Stimulated activated effector memory CD8-positive, alpha-beta T cell treated with anti-CD3 and anti-CD28 coated beads, Interleukin-12 subunit alpha, Interleukin-12 subunit beta, amount 100 ng/mL, for 72 hours (primary cell): ENCODE results near the gene TOMM40.
"Not testable (repeated sequence)": the region's sequence is repeated elsewhere in the genome, so short reads cannot be mapped to it uniquely, and the experiment has no call there.

ENCODE experiments used
- ATAC-seq: fragments of 150-1000 bp; cut with Tn5 transposase; 2 replicates; pipeline ENCODE4 v1.10.0; 2021
- DNase-seq, 2 donors: peaks; one replicate each; pipeline ENCODE4 v3.0.0; 2021 to 2022; ENCODE audit warnings: low spot score in 2 of 2
- H3K27ac Mint-ChIP-seq: one replicate; pipeline ENCODE4 v1.8.0; 2022; ENCODE audit warnings: mild to moderate bottlenecking, mixed read lengths
- H3K36me3 Mint-ChIP-seq: one replicate; pipeline ENCODE4 v1.8.0; 2022; ENCODE audit warnings: mild to moderate bottlenecking, mixed read lengths
- H3K4me1 Mint-ChIP-seq: one replicate; pipeline ENCODE4 v1.8.0; 2022; ENCODE audit warnings: mixed read lengths
- H3K4me3 Mint-ChIP-seq: one replicate; pipeline ENCODE4 v1.8.0; 2022; ENCODE audit warnings: mild to moderate bottlenecking, mixed read lengths
- H3K9me3 Mint-ChIP-seq: one replicate; pipeline ENCODE4 v1.8.0; 2022; ENCODE audit warnings: mixed read lengths

Gene TOMM40

DNA sequence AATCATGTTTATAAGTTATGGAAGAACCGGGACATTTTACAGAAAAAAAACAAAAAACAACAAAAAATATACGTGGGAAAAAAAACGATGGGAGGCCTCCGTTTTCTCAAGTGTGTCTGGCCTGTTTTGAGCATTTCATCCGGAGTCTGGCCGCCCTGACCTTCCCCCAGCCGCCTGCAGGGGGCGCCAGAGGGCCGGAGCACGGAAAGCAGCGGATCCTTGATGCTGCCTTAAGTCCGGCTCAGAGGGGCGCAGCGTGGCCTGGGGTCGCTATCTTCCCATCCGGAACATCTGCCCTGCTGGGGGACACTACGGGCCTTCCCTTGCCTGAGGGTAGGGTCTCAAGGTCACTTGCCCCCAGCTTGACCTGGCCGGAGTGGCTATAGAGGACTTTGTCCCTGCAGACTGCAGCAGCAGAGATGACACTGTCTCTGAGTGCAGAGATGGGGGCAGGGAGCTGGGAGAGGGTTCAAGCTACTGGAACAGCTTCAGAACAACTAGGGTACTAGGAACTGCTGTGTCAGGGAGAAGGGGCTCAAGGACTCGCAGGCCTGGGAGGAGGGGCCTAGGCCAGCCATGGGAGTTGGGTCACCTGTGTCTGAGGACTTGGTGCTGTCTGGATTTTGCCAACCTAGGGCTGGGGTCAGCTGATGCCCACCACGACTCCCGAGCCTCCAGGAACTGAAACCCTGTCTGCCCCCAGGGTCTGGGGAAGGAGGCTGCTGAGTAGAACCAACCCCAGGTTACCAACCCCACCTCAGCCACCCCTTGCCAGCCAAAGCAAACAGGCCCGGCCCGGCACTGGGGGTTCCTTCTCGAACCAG is 12.8 kb downstream of the TOMM40 start:
- peak; percentile 86 to 90 for DNase-seq
- no peak overlapping the region for H3K27ac Mint-ChIP-seq
- no peak overlapping the region for H3K4me3 Mint-ChIP-seq
- ATAC-seq: peak; percentile 66
- no peaks in the 10 kb centered on the region for H3K9me3 Mint-ChIP-seq
- peaks cover 15% of the 10 kb centered on the region for H3K4me1 Mint-ChIP-seq
- H3K36me3 Mint-ChIP-seq: peaks cover 55% of the 10 kb centered on the region

DNA sequence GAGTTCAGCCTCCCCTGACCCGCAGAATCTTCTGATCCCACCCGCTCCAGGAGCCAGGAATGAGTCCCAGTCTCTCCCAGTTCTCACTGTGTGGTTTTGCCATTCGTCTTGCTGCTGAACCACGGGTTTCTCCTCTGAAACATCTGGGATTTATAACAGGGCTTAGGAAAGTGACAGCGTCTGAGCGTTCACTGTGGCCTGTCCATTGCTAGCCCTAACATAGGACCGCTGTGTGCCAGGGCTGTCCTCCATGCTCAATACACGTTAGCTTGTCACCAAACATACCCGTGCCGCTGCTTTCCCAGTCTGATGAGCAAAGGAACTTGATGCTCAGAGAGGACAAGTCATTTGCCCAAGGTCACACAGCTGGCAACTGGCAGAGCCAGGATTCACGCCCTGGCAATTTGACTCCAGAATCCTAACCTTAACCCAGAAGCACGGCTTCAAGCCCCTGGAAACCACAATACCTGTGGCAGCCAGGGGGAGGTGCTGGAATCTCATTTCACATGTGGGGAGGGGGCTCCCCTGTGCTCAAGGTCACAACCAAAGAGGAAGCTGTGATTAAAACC is 13.5 kb downstream of the TOMM40 start:
- Mint-ChIP-seq H3K4me1 (peaks cover 15% of the 10 kb centered on the region), H3K27ac (no peak overlapping the region), H3K4me3 (no peak overlapping the region), H3K9me3 (no peaks in the 10 kb centered on the region), H3K36me3 (peaks cover 50% of the 10 kb centered on the region)
- no peak for DNase-seq
- ATAC-seq: no peak

DNA sequence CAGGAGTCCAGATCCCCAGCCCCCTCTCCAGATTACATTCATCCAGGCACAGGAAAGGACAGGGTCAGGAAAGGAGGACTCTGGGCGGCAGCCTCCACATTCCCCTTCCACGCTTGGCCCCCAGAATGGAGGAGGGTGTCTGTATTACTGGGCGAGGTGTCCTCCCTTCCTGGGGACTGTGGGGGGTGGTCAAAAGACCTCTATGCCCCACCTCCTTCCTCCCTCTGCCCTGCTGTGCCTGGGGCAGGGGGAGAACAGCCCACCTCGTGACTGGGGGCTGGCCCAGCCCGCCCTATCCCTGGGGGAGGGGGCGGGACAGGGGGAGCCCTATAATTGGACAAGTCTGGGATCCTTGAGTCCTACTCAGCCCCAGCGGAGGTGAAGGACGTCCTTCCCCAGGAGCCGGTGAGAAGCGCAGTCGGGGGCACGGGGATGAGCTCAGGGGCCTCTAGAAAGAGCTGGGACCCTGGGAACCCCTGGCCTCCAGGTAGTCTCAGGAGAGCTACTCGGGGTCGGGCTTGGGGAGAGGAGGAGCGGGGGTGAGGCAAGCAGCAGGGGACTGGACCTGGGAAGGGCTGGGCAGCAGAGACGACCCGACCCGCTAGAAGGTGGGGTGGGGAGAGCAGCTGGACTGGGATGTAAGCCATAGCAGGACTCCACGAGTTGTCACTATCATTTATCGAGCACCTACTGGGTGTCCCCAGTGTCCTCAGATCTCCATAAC is 14.5 kb downstream of the TOMM40 start, which contains the start of gene APOE:
Gene APOE, plus strand, starts transcription at position 360 of the 724 bp plus-strand sequence. CDS start 829 bp downstream, outside the sequence.
- DNase-seq: no peak
- Mint-ChIP-seq H3K4me1 (peaks cover 15% of the 10 kb centered on the region), H3K27ac (no peak within 1 kb of the TSS), H3K9me3 (no peaks in the 10 kb centered on the region), H3K36me3 (peaks cover 39% of the 10 kb centered on the region), H3K4me3 (peak within 1 kb of the TSS; percentile 3)
- no peak for ATAC-seq

DNA sequence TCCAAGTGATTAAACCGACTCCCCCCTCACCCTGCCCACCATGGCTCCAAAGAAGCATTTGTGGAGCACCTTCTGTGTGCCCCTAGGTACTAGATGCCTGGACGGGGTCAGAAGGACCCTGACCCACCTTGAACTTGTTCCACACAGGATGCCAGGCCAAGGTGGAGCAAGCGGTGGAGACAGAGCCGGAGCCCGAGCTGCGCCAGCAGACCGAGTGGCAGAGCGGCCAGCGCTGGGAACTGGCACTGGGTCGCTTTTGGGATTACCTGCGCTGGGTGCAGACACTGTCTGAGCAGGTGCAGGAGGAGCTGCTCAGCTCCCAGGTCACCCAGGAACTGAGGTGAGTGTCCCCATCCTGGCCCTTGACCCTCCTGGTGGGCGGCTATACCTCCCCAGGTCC is 16.6 kb downstream of the TOMM40 start:
- H3K27ac Mint-ChIP-seq: no peak overlapping the region
- H3K36me3 Mint-ChIP-seq: peaks cover 19% of the 10 kb centered on the region
- DNase-seq (no peak), ATAC-seq (no peak)
- peaks cover 12% of the 10 kb centered on the region for H3K4me1 Mint-ChIP-seq
- no peak overlapping the region for H3K4me3 Mint-ChIP-seq
- no peaks in the 10 kb centered on the region for H3K9me3 Mint-ChIP-seq

- H3K27ac Mint-ChIP-seq: no peak overlapping the region
- no peak overlapping the region for H3K4me3 Mint-ChIP-seq
- ATAC-seq: no peak
- H3K36me3 Mint-ChIP-seq: peaks cover 18% of the 10 kb centered on the region
- no peak for DNase-seq
- H3K9me3 Mint-ChIP-seq: no peaks in the 10 kb centered on the region
- peaks cover 16% of the 10 kb centered on the region for H3K4me1 Mint-ChIP-seq
Observed at GRCh38 chr19:44908074-44908835, 17.2 kb downstream of the TOMM40 start.

DNA sequence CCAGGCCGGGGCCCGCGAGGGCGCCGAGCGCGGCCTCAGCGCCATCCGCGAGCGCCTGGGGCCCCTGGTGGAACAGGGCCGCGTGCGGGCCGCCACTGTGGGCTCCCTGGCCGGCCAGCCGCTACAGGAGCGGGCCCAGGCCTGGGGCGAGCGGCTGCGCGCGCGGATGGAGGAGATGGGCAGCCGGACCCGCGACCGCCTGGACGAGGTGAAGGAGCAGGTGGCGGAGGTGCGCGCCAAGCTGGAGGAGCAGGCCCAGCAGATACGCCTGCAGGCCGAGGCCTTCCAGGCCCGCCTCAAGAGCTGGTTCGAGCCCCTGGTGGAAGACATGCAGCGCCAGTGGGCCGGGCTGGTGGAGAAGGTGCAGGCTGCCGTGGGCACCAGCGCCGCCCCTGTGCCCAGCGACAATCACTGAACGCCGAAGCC is 17.8 kb downstream of the TOMM40 start:
- peaks cover 22% of the 10 kb centered on the region for H3K4me1 Mint-ChIP-seq
- no peak for ATAC-seq
- H3K36me3 Mint-ChIP-seq: peaks cover 12% of the 10 kb centered on the region
- H3K4me3 Mint-ChIP-seq: no peak overlapping the region
- no peak for DNase-seq
- H3K27ac Mint-ChIP-seq: no peak overlapping the region
- no peaks in the 10 kb centered on the region for H3K9me3 Mint-ChIP-seq

GRCh38 chr19:44909775-44910174 is 18.7 kb downstream of the TOMM40 start:
- DNase-seq (no peak), ATAC-seq (no peak)
- Mint-ChIP-seq H3K4me3 (no peak overlapping the region), H3K4me1 (peaks cover 30% of the 10 kb centered on the region), H3K27ac (no peak overlapping the region), H3K9me3 (no peaks in the 10 kb centered on the region), H3K36me3 (peaks cover 6% of the 10 kb centered on the region)

DNA sequence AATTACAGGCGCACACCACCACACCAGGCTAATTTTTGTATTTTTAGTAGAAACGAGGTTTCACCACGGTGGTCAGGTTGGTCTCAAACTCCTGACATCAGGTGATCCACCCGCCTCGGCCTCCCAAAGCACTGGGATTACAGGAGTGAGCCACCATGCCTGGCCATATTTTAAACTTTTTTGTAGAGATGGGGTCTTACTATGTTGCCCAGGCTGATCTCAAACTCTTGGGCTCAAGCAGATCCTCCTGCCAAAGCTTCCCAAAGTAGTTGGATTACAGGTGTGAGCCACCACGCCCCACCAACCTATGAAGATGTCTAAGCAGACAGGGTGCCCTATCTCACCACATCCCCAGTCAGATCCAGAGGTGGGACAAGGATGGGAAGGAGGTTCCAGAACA is 20.8 kb downstream of the TOMM40 start:
- not testable (repeated sequence) for DNase-seq, H3K27ac Mint-ChIP-seq, H3K36me3 Mint-ChIP-seq, H3K4me3 Mint-ChIP-seq, ATAC-seq, H3K9me3 Mint-ChIP-seq
- peaks cover 23% of the 10 kb centered on the region for H3K4me1 Mint-ChIP-seq

DNA sequence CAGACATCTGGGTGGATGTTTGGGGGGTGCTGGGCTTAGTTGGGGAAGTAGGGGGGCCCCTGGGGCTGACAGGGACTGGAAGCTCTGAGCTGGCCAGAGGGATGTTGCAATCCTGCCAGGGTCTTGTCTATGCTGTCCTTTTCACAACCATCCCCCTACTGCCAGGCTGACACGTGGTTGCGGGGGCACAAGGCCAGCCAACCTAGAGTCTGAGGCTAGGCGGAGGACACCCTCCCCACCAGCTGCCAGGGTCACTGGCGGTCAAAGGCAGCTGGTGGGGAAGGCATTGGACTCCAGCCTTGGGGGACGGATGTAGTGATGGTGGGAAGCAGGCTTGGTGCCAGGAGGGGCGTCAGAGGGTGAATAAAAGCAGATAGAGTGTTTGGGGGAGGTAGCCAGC is 21.8 kb downstream of the TOMM40 start:
- Mint-ChIP-seq H3K27ac (no peak overlapping the region), H3K36me3 (peaks cover 6% of the 10 kb centered on the region), H3K9me3 (no peaks in the 10 kb centered on the region), H3K4me1 (peaks cover 23% of the 10 kb centered on the region), H3K4me3 (peak overlapping the region; percentile 96)
- no peak for DNase-seq
- ATAC-seq: no peak

- not testable (repeated sequence) for DNase-seq, H3K9me3 Mint-ChIP-seq, ATAC-seq, H3K36me3 Mint-ChIP-seq
- Mint-ChIP-seq H3K27ac (peak overlapping the region; percentile 95), H3K4me1 (peaks cover 23% of the 10 kb centered on the region), H3K4me3 (peak overlapping the region; percentile 96)
Observed at GRCh38 chr19:44913512-44914432, 22.7 kb downstream of the TOMM40 start.

DNA sequence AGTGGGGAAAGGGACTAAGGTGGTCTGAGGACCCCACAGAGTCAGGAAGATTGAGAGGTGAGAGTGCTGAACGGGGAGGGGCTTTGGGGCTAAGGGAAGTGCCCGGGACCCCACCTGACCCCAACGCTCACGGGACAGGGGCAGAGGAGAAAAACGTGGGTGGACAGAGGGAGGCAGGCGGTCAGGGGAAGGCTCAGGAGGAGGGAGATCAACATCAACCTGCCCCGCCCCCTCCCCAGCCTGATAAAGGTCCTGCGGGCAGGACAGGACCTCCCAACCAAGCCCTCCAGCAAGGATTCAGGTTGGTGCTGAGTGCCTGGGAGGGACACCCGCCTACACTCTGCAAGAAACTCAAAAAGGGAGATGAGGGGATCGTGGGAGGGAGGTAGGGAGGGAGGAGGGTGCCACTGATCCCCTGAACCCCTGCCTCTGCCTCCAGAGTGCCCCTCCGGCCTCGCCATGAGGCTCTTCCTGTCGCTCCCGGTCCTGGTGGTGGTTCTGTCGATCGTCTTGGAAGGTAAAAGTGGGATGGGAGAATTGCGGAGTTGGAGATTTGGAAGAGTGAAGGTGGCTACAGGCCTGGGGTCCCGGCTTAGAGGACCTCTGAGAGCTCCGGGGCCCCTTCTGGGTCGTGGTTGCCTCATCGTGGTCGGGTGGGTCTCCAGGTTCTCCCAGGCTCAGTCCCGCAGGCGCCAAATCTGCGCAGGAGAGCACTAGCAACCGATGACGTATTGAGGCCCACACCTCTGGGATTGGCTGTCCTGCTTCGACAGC is 23.6 kb downstream of the TOMM40 start, which contains the start of gene APOC1:
Gene APOC1, plus strand, starts transcription at position 176 of the 774 bp plus-strand sequence. Its CDS starts 284 bp downstream, at position 460.
- not testable (repeated sequence) for H3K36me3 Mint-ChIP-seq, H3K9me3 Mint-ChIP-seq
- ATAC-seq: peak; percentile 97
- Mint-ChIP-seq H3K4me1 (peaks cover 23% of the 10 kb centered on the region), H3K27ac (peak within 1 kb of the TSS; percentile 95), H3K4me3 (peak within 1 kb of the TSS; percentile 96)
- peak; percentile 71 to 87 for DNase-seq

GRCh38 chr19:44924243-44924725 is 33.2 kb downstream of the TOMM40 start:
- H3K9me3 Mint-ChIP-seq: no peaks in the 10 kb centered on the region
- DNase-seq (no peak), ATAC-seq (no peak)
- H3K4me3 Mint-ChIP-seq: no peak overlapping the region
- H3K36me3 Mint-ChIP-seq: peaks cover 5% of the 10 kb centered on the region
- H3K27ac Mint-ChIP-seq: no peak overlapping the region
- peaks cover 14% of the 10 kb centered on the region for H3K4me1 Mint-ChIP-seq

GRCh38 chr19:44925114-44925891 is 34.2 kb downstream of the TOMM40 start:
- Mint-ChIP-seq H3K9me3 (no peaks in the 10 kb centered on the region), H3K4me3 (no peak overlapping the region), H3K36me3 (peaks cover 5% of the 10 kb centered on the region), H3K27ac (no peak overlapping the region), H3K4me1 (peaks cover 14% of the 10 kb centered on the region)
- ATAC-seq (no peak), DNase-seq (no peak)
